ENCODE results near the gene PIEZO2. TPM values are rescaled to one million over a fixed set of nuclear protein-coding genes. Genes with fewer than 3 reads are reported as not detected.
"Not testable (repeated sequence)": the region's sequence is repeated elsewhere in the genome, so short reads cannot be mapped to it uniquely, and the experiment has no call there.

PIEZO2 gene
- total and polyA plus RNA-seq, 7 donors: 0.03 to 0.64 (median 0.13) TPM

DNA sequence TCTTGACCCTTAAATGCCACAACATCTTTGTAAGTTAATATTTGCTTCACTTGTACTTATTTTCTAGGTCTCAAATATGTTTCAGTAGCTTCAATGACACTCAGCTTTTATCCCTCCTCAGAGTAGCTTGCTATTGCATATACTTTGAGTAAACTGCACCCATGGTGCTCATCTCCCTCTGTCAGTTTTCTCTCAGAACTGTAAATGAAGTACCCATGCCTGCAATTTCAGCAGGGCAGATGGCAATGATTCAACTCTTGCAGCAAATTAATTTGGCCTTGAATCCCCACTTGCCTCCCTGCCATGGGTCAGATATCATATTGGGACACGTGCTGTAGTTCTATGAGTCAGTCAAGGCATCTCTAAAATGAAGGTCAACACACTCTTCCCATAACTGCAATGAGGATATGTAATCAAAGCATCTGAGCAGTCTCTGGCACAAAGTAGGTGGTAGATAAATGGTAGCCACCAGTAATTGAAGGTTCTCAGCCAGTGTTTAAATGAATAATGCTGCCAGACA is 225.8 kb downstream of the PIEZO2 start:
- Histone ChIP-seq H3K27me3 (ENCODE audit: insufficient read depth in 3 of 3, low read length in 2 of 3) (peaks cover 0 to 20% (median 0%) of the 10 kb centered on the region in 3 donors), H3K27ac (no peak overlapping the region), H3K4me3 (no peak overlapping the region), H3K4me1 (peaks cover 4% of the 10 kb centered on the region), H3K9me3 (no peaks in the 10 kb centered on the region), H3K36me3 (ENCODE audit: insufficient read depth in 1 of 2, low read depth in 1 of 2) (no peaks in the 10 kb centered on the region)
- intact Hi-C loops (cut with DNase I): no loop called here
- WGBS, 3 donors: 24 to 48% (median 32%) methylated on average over 1 of the region's 1 CpG
- no peak for DNase-seq
- ATAC-seq: no peak
- TF ChIP-seq, protein P1, sequence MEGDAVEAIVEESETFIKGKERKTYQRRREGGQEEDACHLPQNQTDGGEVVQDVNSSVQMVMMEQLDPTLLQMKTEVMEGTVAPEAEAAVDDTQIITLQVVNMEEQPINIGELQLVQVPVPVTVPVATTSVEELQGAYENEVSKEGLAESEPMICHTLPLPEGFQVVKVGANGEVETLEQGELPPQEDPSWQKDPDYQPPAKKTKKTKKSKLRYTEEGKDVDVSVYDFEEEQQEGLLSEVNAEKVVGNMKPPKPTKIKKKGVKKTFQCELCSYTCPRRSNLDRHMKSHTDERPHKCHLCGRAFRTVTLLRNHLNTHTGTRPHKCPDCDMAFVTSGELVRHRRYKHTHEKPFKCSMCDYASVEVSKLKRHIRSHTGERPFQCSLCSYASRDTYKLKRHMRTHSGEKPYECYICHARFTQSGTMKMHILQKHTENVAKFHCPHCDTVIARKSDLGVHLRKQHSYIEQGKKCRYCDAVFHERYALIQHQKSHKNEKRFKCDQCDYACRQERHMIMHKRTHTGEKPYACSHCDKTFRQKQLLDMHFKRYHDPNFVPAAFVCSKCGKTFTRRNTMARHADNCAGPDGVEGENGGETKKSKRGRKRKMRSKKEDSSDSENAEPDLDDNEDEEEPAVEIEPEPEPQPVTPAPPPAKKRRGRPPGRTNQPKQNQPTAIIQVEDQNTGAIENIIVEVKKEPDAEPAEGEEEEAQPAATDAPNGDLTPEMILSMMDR (IDR thresholded peaks at IDR 0.05): no peak

DNA sequence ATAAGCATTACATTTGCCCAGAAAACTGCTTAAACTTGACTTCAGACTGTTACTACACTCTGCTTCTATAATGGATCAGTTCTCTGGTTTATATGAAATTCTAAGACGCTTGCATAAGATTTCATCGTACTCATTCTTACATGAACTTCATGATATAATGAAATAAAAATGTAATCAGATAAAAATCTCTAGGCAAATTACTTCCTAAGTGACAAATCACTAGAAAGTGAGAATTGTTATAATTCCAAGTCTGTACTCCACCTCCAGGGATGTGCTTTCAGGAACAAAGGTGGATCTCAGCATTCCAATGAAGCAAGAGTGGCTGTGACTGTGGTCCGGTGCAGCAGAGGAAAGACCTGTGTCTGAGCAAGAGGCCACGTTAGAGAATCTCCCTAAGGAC is 226.2 kb downstream of the PIEZO2 start:
- H3K4me1 ChIP-seq: peaks cover 4% of the 10 kb centered on the region
- TF ChIP-seq, protein P1 (IDR thresholded peaks at IDR 0.05): no peak
- intact Hi-C loops (cut with DNase I): no loop called here
- H3K4me3 ChIP-seq: no peak overlapping the region
- H3K27ac ChIP-seq: no peak overlapping the region
- WGBS, 3 donors: 63 to 68% (median 66%) methylated on average over 4 of the region's 4 CpGs
- peaks cover 0 to 20% (median 0%) of the 10 kb centered on the region in 3 donors for H3K27me3 ChIP-seq (ENCODE audit: insufficient read depth in 3 of 3, low read length in 2 of 3)
- no peaks in the 10 kb centered on the region for H3K9me3 ChIP-seq
- DNase-seq (no peak), ATAC-seq (no peak)
- H3K36me3 ChIP-seq (ENCODE audit: insufficient read depth in 1 of 2, low read depth in 1 of 2): no peaks in the 10 kb centered on the region

DNA sequence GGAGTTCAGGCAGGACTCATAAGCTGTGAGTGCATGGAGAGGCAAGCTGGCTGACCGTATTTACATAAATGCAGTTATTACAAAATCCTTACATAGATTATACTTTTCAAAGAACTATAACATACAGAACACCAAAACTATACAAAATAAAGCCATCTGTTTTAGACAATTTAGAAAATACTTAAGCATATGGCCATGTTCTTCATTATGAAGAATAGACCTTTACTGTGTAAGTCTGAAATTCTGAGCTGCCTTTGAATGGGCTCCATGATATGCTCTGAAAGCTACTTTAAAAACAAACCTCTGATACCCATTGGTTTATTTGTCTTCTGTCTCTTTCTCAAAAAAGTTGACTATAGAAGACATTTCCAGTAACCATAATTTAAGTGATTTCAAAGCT is 226.7 kb downstream of the PIEZO2 start:
- H3K4me3 ChIP-seq; H3K27ac ChIP-seq; DNase-seq; H3K9me3 ChIP-seq; intact Hi-C loops (cut with DNase I); H3K4me1 ChIP-seq; ATAC-seq; H3K36me3 ChIP-seq (ENCODE audit: insufficient read depth in 1 of 2, low read depth in 1 of 2): not testable (repeated sequence)
- 98 to 100% (median 100%) methylated on average over 1 of the region's 1 CpG for WGBS, 3 donors
- peaks cover 0 to 20% (median 0%) of the 10 kb centered on the region in 3 donors for H3K27me3 ChIP-seq (ENCODE audit: insufficient read depth in 3 of 3, low read length in 2 of 3)

DNA sequence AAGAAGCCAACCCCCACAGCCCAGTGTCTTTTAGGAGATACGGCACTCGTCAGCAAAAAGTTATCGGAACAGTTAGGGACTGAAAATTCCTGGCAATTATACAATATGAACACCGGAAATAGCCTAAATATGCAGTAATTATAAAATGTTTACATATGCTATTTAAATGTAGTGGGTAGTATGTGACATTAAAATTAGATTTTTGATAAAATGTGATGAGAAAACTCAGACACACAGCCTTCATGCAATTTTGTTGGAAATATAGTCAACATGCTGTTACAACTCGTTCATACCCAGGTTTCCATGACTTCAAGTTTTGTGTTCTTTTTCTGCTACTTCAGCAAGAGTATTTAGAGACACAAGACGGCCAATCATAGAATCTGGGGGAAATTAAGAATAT is 229.1 kb downstream of the PIEZO2 start:
- H3K36me3 ChIP-seq (ENCODE audit: insufficient read depth in 1 of 2, low read depth in 1 of 2); intact Hi-C loops (cut with DNase I); H3K27me3 ChIP-seq (ENCODE audit: insufficient read depth in 3 of 3, low read length in 2 of 3); ATAC-seq; H3K27ac ChIP-seq; DNase-seq; H3K4me3 ChIP-seq; H3K4me1 ChIP-seq; H3K9me3 ChIP-seq: not testable (repeated sequence)
- WGBS, 3 donors: 88 to 92% (median 90%) methylated on average over 6 of the region's 6 CpGs

DNA sequence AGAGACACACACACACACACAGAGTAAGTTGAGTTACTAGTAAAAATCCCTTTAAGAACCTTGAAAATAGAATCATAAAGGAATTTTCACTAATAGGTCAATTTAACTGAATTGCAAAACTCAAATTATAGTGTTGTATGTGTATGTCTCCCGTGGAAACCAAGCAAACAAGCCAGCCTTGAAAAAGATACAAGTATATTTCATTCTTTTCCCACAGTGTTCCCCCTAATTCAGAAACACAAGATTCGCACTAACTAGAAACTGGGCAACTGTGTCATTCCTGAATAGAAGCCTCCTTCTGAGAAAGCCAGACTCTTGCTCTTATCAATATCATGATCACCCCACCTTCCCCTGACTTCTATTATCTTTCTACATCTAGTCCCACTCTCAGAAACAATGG is 229.5 kb downstream of the PIEZO2 start:
- Histone ChIP-seq H3K27ac (no peak overlapping the region), H3K4me3 (no peak overlapping the region), H3K27me3 (ENCODE audit: insufficient read depth in 3 of 3, low read length in 2 of 3) (peaks cover 0 to 10% (median 0%) of the 10 kb centered on the region in 3 donors), H3K4me1 (no peaks in the 10 kb centered on the region), H3K36me3 (ENCODE audit: insufficient read depth in 1 of 2, low read depth in 1 of 2) (no peaks in the 10 kb centered on the region), H3K9me3 (no peaks in the 10 kb centered on the region)
- ATAC-seq (no peak), DNase-seq (no peak)
- intact Hi-C loops (cut with DNase I): loop anchor here in 1 of 2 donors (5.0 kb wide), 1 partner anchor 47 kb away; no protein-coding TSS in a partner anchor
- TF ChIP-seq, protein P1 (IDR thresholded peaks at IDR 0.05): no peak
- WGBS, 3 donors: 83 to 94% (median 91%) methylated on average over 2 of the region's 2 CpGs

DNA sequence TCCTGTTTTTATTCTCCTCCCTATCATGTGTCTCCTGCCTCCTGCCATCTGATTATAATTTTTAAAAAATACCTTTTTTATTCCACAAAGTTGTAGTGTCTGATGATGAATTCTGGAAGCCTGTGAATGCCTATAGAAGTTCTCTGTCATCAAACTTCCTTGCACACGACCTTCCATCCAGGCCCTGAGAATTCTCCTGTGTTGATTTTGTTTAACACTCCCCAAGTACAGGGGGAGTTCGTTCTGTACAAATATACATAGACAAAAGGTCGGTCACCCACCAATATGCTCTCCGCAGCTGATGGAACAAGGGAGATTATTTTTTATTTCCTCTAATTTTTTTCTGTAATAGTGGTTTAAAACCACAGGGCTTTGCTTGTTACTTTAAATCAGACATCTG is 232.5 kb downstream of the PIEZO2 start:
- Histone ChIP-seq H3K27ac (no peak overlapping the region), H3K27me3 (ENCODE audit: insufficient read depth in 3 of 3, low read length in 2 of 3) (peaks cover 0 to 3% (median 0%) of the 10 kb centered on the region in 3 donors), H3K4me3 (no peak overlapping the region), H3K9me3 (no peaks in the 10 kb centered on the region), H3K4me1 (no peaks in the 10 kb centered on the region), H3K36me3 (ENCODE audit: insufficient read depth in 1 of 2, low read depth in 1 of 2) (no peaks in the 10 kb centered on the region)
- ATAC-seq (no peak), DNase-seq (no peak)
- 51 to 62% (median 54%) methylated on average over 4 of the region's 4 CpGs for WGBS, 3 donors
- TF ChIP-seq, protein P1 (IDR thresholded peaks at IDR 0.05): no peak
- intact Hi-C loops (cut with DNase I): loop anchor here in 1 of 2 donors (5.0 kb wide), 1 partner anchor 50 kb away; no protein-coding TSS in a partner anchor

All from psoas muscle (tissue), 8 donors.